Smooth muscle cell (in vitro differentiated cells): ENCODE data around the gene DHRSX. TPM values are rescaled to one million over a fixed set of nuclear protein-coding genes. Genes with fewer than 3 reads are reported as not detected.

ENCODE experiments used
- DNase-seq: peaks from one replicate; lab custom pipeline; 2025; ENCODE audit not compliant: unreplicated experiment; lab: John Stamatoyannopoulos, UW
- H2AFZ ChIP-seq: fragments of 200-600 bp; sonication (generic); 2 replicates; pipeline ENCODE4 v1.6.0; 2016; ENCODE audit warnings: antibody characterized with exemption, low read depth, mild to moderate bottlenecking
- H3F3A ChIP-seq: fragments of 200-600 bp; sonication (generic); 2 replicates; pipeline ENCODE4 v1.6.0; 2017; ENCODE audit warnings: antibody characterized with exemption, low read depth
- H3K27ac ChIP-seq: fragments of 200-600 bp; sonication (generic); 2 replicates; pipeline ENCODE4 v1.5.1; 2016; ENCODE audit warnings: low read depth, mild to moderate bottlenecking
- H3K27me3 ChIP-seq: fragments of 200-600 bp; sonication (generic); 2 replicates; pipeline ENCODE4 v1.6.1; 2016; ENCODE audit warnings: low read depth, mild to moderate bottlenecking
- H3K36me3 ChIP-seq: fragments of 200-600 bp; sonication (generic); 2 replicates; pipeline ENCODE4 v1.5.1; 2016; ENCODE audit warnings: low read depth
- H3K4me1 ChIP-seq: fragments of 200-600 bp; sonication (generic); 2 replicates; pipeline ENCODE4 v1.5.1; 2016; ENCODE audit warnings: low read depth
- H3K4me2 ChIP-seq: fragments of 200-600 bp; sonication (generic); 2 replicates; pipeline ENCODE4 v1.6.0; 2016; ENCODE audit warnings: mild to moderate bottlenecking
- H3K4me3 ChIP-seq: fragments of 200-600 bp; sonication (generic); 2 replicates; pipeline ENCODE4 v1.5.1; 2016; ENCODE audit warnings: mild to moderate bottlenecking
- H3K79me2 ChIP-seq: fragments of 200-600 bp; sonication (generic); 2 replicates; pipeline ENCODE4 v1.6.0; 2016; ENCODE audit warnings: low read depth, mild to moderate bottlenecking
- H3K9ac ChIP-seq: fragments of 200-600 bp; sonication (generic); 2 replicates; pipeline ENCODE4 v1.6.0; 2016; ENCODE audit warnings: low read depth
- H3K9me3 ChIP-seq: fragments of 200-600 bp; sonication (generic); replicated peaks from 2 replicates; pipeline ENCODE4 v1.5.1; 2016; ENCODE audit warnings: low read depth
- H4K20me1 ChIP-seq: fragments of 200-600 bp; sonication (generic); 2 replicates; pipeline ENCODE4 v1.6.0; 2016; ENCODE audit warnings: low read depth
- WGBS: methylation state at CpG from one replicate; pipeline ENCODE4 v1.1.7; 2016; ENCODE audit warnings: low lambda C conversion rate; 5-methylcytosine and 5-hydroxymethylcytosine counted together
- polyA plus RNA-seq: library from polyadenylated mRNA; unstranded; fragments of >200 nt; fragmentation: Nextera tagmentation; extraction: Ambion mirVana; gene quantifications from 2 replicates; pipeline ENCODE4 v1.2.1, GENCODE V29; 2016
- total RNA-seq: library from RNA; depleted of rRNA; stranded (reverse); fragments of >200 nt; gene quantifications from 2 replicates; pipeline ENCODE4 v1.2.3, GENCODE V29; 2014
- TF ChIP-seq, protein P1 (sequence below): fragments of 200-600 bp; sonication (generic); IDR thresholded peaks from 2 replicates; pipeline ENCODE4 v1.5.1; 2017; ENCODE audit warnings: borderline replicate concordance, mild to moderate bottlenecking, antibody characterized with exemption; ENCODE audit not compliant: insufficient read depth, poor library complexity, severe bottlenecking

DHRSX gene
- total and polyA plus RNA-seq, 2 experiments from 2014 or later = 32.5 to 49.9 TPM

GRCh38 chrX:2193273-2193592 is 307.5 kb downstream of the DHRSX start:
- no peaks in the 10 kb centered on the region for H3F3A ChIP-seq
- no peak overlapping the region for H3K27ac ChIP-seq
- no peak overlapping the region for H3K4me3 ChIP-seq
- no peak overlapping the region for H2AFZ ChIP-seq
- 95% methylated on average over 3 of the region's 3 CpGs for WGBS
- no peak overlapping the region for H3K9ac ChIP-seq
- H3K4me1 ChIP-seq = no peaks in the 10 kb centered on the region
- TF ChIP-seq, protein P1, sequence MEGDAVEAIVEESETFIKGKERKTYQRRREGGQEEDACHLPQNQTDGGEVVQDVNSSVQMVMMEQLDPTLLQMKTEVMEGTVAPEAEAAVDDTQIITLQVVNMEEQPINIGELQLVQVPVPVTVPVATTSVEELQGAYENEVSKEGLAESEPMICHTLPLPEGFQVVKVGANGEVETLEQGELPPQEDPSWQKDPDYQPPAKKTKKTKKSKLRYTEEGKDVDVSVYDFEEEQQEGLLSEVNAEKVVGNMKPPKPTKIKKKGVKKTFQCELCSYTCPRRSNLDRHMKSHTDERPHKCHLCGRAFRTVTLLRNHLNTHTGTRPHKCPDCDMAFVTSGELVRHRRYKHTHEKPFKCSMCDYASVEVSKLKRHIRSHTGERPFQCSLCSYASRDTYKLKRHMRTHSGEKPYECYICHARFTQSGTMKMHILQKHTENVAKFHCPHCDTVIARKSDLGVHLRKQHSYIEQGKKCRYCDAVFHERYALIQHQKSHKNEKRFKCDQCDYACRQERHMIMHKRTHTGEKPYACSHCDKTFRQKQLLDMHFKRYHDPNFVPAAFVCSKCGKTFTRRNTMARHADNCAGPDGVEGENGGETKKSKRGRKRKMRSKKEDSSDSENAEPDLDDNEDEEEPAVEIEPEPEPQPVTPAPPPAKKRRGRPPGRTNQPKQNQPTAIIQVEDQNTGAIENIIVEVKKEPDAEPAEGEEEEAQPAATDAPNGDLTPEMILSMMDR = no peak
- no peak overlapping the region for H3K4me2 ChIP-seq
- H4K20me1 ChIP-seq = no peaks in the 10 kb centered on the region
- DNase-seq = no peak
- H3K36me3 ChIP-seq = no peaks in the 10 kb centered on the region
- no peaks in the 10 kb centered on the region for H3K27me3 ChIP-seq
- H3K79me2 ChIP-seq = no peaks in the 10 kb centered on the region
- H3K9me3 ChIP-seq = no peaks in the 10 kb centered on the region

DNA sequence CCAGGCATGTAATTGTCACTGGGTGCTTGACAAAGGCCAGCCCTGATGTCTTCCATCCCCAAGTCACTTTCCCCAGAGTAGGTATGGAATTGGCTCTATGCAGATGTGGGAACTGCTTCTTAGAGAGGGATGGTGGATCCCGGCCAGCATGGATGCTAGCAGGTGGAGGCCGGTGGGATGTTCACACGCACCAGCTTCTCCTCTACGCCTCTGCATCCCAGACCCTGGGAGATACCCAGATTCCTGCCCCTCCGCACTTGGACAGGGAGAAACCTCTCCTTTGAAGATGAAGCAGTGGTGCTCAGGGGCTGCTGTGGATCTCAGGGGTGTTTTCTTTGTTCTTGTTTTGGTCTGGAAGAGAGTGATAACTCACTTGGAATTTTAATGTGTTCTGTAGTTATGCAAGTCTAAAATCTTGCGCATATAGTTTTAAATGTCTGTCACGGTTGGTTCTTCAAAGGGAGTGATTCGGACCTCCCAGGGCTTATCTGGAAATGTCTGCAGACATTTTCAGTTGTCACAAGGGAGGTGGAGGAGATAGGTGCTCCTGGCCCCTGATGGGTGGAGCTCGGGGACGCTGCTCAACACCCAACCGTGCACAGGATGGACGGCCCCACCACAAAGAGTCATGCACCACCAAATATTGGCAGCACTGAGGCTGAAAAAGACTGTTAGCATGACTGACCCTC is 308.0 kb downstream of the DHRSX start:
- Histone ChIP-seq H3K4me1 (no peaks in the 10 kb centered on the region), H3K4me2 (no peak overlapping the region), H3F3A (no peaks in the 10 kb centered on the region), H4K20me1 (no peaks in the 10 kb centered on the region), H2AFZ (no peak overlapping the region), H3K79me2 (no peaks in the 10 kb centered on the region), H3K4me3 (no peak overlapping the region), H3K27ac (no peak overlapping the region), H3K9ac (no peak overlapping the region), H3K36me3 (no peaks in the 10 kb centered on the region), H3K27me3 (no peaks in the 10 kb centered on the region), H3K9me3 (no peaks in the 10 kb centered on the region)
- no peak for DNase-seq
- 81% methylated on average over 12 of the region's 12 CpGs for WGBS
- TF ChIP-seq, protein P1 = no peak

GRCh38 chrX:2188840-2189239 is 311.9 kb downstream of the DHRSX start:
- H3K36me3 ChIP-seq = no peaks in the 10 kb centered on the region
- 82% methylated on average over 7 of the region's 7 CpGs for WGBS
- TF ChIP-seq, protein P1 = no peak
- no peak overlapping the region for H2AFZ ChIP-seq
- H3K9ac ChIP-seq = no peak overlapping the region
- no peak overlapping the region for H3K27ac ChIP-seq
- DNase-seq = no peak
- no peaks in the 10 kb centered on the region for H3K79me2 ChIP-seq
- H3K4me2 ChIP-seq = peak overlapping the region; percentile 80
- no peaks in the 10 kb centered on the region for H3K4me1 ChIP-seq
- H3F3A ChIP-seq = no peaks in the 10 kb centered on the region
- H3K27me3 ChIP-seq = no peaks in the 10 kb centered on the region
- H3K9me3 ChIP-seq = no peaks in the 10 kb centered on the region
- H3K4me3 ChIP-seq = peak overlapping the region; percentile 39
- no peaks in the 10 kb centered on the region for H4K20me1 ChIP-seq

DNA sequence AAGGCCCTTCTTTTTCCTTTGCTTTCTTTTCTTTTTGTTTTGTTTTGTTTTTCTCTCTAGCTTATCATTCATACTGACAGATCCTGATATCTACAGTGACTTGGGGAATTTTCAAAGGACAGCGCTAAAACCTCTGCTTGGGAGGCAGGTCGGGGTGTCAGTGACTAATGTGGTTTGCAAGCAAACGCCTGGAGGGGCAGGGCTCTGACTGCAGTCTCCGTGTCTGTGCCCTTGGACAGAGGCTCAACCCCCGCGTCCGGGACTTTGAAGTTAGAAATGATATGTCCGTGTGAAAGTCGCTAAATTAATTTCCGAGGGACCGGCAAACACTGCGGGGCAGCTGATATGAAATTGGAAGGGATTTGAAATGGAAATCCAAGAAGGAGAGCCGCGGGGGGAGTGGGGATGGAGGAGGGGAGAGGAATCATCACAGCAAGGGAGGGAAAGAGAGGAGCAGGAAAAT is 312.4 kb downstream of the DHRSX start:
- Histone ChIP-seq H3K4me3 (peak overlapping the region; percentile 39), H3F3A (no peaks in the 10 kb centered on the region), H3K9ac (no peak overlapping the region), H3K36me3 (no peaks in the 10 kb centered on the region), H4K20me1 (no peaks in the 10 kb centered on the region), H2AFZ (no peak overlapping the region), H3K27ac (no peak overlapping the region), H3K4me1 (no peaks in the 10 kb centered on the region), H3K9me3 (no peaks in the 10 kb centered on the region), H3K79me2 (no peaks in the 10 kb centered on the region), H3K27me3 (no peaks in the 10 kb centered on the region), H3K4me2 (peak overlapping the region; percentile 80)
- 4% methylated on average over 14 of the region's 14 CpGs for WGBS
- DNase-seq = no peak
- TF ChIP-seq, protein P1 = no peak
